Measurements from ENCODE around the gene AP1S3.
"Not testable (repeated sequence)": the region's sequence is repeated elsewhere in the genome, so short reads cannot be mapped to it uniquely, and the experiment has no call there.

AP1S3 gene

DNA sequence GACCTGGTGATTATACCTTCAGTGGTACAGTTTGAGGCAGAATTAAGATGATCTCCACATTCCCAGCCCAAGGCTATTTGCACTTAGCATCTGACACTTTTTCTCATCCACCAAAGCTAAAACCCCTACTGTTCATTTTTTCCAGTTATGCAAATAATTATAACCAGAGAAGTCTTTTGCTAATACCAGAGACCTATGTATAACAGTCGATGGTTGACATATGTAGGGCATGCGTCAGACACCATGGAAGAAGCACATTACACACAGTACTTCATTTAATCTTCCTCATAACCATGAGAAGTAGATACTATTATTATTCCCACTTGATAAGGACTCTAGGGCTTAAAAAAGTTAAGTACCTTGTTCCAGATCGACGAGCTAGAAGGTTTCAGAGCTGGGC, 36.5 kb downstream of the AP1S3 start:
- DNase-seq (ENCODE audit: low spot score) = no peak

- DNase-seq (ENCODE audit: low spot score) = peak; percentile 74
These were observed 39.3 kb downstream of the AP1S3 start for GRCh38 chr2:223797811-223798721.

DNA sequence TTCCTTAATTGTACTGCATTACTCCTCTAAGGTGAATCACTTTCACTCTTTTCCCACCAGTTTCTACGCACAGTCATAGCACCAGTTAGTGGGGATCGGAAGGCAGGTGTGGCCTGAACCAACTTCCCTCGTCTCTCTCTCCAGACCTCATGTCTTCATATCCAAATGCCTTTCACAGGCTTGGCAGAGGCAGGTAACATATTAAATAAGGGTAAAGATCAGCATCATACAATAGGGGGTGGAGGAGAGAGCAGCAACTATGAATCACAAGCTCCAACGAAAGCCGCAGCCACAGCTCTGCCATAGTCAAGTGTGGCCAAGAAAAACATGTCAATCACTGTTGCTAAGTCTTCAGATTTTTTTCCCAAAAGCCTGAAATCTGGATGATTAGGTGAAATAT, 40.3 kb downstream of the AP1S3 start:
- DNase-seq (ENCODE audit: low spot score) = no peak

DNA sequence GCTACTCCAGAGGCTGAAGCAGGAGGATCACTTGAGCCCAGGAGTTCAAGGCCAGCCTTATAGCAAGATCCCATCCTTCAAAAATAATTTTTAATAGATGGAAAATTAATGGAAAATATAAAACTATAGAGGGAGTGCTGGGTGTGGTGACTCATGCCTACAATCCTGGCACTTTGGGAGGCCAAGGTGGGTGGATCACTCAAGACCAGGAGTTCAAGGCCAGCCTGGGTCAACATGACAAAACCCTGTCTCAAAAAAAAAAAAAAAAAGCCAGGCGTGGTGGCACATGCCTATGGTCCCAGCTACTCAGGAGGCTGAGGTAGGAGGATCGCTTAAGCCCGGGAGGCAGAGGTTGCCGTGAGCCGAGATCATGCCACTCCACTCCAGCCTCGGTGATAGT, 48.0 kb downstream of the AP1S3 start:
- DNase-seq (ENCODE audit: low spot score) = no peak

DNA sequence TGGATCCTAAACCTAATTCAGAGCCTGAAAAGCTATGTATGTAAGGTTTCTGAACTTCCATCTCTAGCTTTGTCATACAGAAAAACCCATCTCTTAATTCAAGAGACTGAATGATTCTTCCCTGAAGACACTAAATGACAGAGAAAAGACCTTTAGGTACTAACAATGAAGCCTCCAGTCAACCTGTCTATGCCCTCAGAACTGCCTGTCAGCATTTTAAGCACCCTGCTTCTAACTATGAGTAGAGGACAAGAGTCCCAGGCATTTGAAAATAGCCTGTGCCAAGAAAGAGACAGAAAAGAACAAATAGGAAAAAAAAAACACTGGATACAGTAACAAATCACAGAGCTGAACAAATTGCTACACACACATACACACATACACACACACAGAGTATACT, 48.6 kb downstream of the AP1S3 start:
- no peak for DNase-seq (ENCODE audit: low spot score)

GRCh38 chr2:223788106-223788505, 49.3 kb downstream of the AP1S3 start:
- not testable (repeated sequence) for DNase-seq (ENCODE audit: low spot score)

GRCh38 chr2:223787358-223787757, 50.0 kb downstream of the AP1S3 start:
- no peak for DNase-seq (ENCODE audit: low spot score)

DNA sequence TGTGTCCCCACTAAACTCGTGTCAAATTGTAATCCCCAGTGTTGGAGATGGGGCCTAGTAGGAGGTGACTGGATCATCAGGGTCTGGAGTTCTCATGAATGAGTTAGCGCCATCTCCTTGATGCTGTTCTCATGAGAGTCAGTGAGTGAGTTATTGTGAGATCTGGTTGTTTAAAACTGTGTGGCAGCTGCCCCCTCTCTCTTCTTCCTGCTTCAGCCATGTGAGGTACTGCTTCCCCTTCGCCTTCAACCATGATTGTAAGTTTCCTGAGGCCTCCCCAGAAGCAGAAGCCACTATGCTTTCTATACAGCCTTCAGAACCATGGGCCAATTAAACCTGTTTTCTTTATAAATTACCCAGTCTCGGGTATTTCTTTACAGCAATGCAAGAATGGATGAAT, 50.4 kb downstream of the AP1S3 start:
- no peak for DNase-seq (ENCODE audit: low spot score)

DNA sequence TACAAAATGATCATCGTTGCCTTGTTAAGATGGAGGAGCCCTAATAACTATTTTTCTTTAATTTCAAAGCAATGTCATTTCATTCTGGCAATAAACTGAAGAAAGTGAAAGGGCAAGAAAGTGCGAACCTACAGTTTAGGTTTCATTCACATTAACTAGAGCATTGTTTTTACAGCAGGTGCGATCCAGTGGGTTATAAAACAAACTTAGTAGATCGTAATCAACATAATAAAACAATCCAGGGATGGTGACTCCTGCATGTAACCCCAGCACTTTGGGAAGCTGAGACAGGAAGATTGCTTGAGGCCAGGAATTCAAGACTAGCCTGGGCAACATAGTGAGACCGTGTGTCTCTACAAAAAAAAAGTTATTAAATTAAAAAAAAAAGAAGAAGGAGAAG, 51.1 kb downstream of the AP1S3 start:
- no peak for DNase-seq (ENCODE audit: low spot score)

GRCh38 chr2:223784221-223784772, 53.1 kb downstream of the AP1S3 start:
- DNase-seq (ENCODE audit: low spot score) = no peak

GRCh38 chr2:223782629-223783028, 54.8 kb downstream of the AP1S3 start:
- no peak for DNase-seq (ENCODE audit: low spot score)

GRCh38 chr2:223781560-223781959, 55.8 kb downstream of the AP1S3 start:
- no peak for DNase-seq (ENCODE audit: low spot score)

DNA sequence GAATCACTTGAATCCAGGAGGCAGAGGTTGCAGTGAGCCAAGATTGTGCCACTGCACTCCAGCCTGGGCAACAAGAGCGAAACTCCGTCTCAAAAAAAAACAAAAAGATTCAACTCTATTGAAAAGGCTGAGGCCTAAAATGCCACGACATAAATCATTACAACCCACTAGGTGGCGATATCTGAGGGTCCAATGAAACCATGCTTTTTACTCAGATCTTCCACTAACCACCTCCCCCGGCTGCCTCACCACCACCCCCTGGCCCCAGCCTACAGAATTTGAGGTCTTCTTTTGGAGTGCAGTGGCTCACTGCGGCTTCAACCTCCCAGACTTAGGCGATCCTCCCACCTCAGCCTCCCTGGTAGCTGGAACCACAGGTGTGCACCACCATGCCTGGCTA, 57.5 kb downstream of the AP1S3 start:
- DNase-seq (ENCODE audit: low spot score) = peak; percentile 29

- no peak for DNase-seq (ENCODE audit: low spot score)
These were observed 63.2 kb downstream of the AP1S3 start for GRCh38 chr2:223774193-223774592.

- DNase-seq (ENCODE audit: low spot score) = peak; percentile 7
These were observed 65.0 kb downstream of the AP1S3 start for GRCh38 chr2:223772363-223772762.

DNA sequence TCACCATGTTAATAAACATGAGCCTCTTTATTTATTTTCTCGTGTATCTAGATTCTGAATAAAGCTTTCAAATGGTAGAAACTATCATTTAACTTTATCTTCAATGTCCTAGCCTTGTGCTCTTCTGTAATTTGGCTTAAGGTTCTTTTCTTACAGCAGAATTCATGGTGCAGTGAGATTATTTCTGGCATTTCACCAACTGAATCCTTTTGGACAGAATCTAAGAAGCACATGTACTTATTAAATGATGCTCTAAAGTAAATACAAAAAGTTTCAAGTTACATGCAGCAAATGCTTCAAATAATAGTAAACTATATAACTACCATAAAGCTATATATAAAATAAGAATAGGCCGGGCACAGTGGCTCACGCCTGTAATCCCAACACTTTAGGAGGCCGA, 65.9 kb downstream of the AP1S3 start:
- no peak for DNase-seq (ENCODE audit: low spot score)

- DNase-seq (ENCODE audit: low spot score) = no peak
These were observed 69.2 kb downstream of the AP1S3 start for GRCh38 chr2:223768179-223768578.

DNA sequence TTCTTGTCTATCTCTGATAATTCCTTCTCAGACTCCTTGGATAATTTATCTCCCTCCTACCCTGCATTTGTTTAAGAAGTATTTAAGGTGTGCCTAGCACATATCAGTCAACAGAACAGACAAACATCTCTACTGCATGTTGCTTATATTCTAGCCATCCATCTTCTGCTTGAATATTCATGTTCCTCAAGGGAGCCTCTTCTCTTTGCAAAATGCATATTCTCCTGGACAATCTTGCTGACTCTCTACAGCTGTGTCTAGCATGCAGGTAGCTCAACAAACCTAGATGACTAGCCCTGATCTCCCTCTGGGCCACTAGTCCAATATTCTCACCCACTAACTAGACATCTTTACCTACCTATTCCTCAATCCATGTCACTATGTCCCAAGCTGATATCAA, 70.0 kb downstream of the AP1S3 start:
- DNase-seq (ENCODE audit: low spot score) = no peak

GRCh38 chr2:223765221-223765785, 72.1 kb downstream of the AP1S3 start:
- no peak for DNase-seq (ENCODE audit: low spot score)

GRCh38 chr2:223764796-223765195, 72.6 kb downstream of the AP1S3 start:
- DNase-seq (ENCODE audit: low spot score) = no peak

GRCh38 chr2:223762853-223763252, 74.5 kb downstream of the AP1S3 start:
- DNase-seq (ENCODE audit: low spot score) = no peak

- DNase-seq (ENCODE audit: low spot score) = not testable (repeated sequence)
These were observed 75.6 kb downstream of the AP1S3 start for GRCh38 chr2:223761746-223762145.

GRCh38 chr2:223760838-223761502, 76.4 kb downstream of the AP1S3 start:
- DNase-seq (ENCODE audit: low spot score) = no peak
